Tibial artery (tissue), 4 donors: ENCODE measurements around the gene PLA2G2F.

Source experiments
- DNase-seq, 2 donors: peaks; one replicate each; pipeline ENCODE4 v3.0.0-alpha.2; 2019
- H3K27ac ChIP-seq, 2 donors: fragments of 200-600 bp; sonication (generic) in 1 of 2; 1 replicate in 1 of 2; 2 replicates in 1 of 2; pipeline ENCODE4 v1.5.1; 2018 to 2019; ENCODE audit warnings: mild to moderate bottlenecking in 1 of 2
- H3K27me3 ChIP-seq, 2 donors: fragments of 200-600 bp; sonication (generic) in 1 of 2; one replicate each; pipeline versions ENCODE4 v1.5.1 to v1.6.0; 2016 to 2019
- H3K36me3 ChIP-seq, 3 donors: fragments of 200-600 bp; sonication (generic) in 2 of 3; one replicate each; pipeline ENCODE4 v1.5.1; 2016 to 2019; ENCODE audit warnings: mild to moderate bottlenecking in 2 of 3
- H3K4me1 ChIP-seq, 4 donors: fragments of 200-600 bp; sonication (generic) in 2 of 4; 1 replicate in 3 of 4; 2 replicates in 1 of 4; pipeline ENCODE4 v1.5.1; 2016 to 2019
- H3K4me3 ChIP-seq, 2 donors: fragments of 200-600 bp; sonication (generic) in 1 of 2; 1 replicate in 1 of 2; 2 replicates in 1 of 2; pipeline ENCODE4 v1.5.1; 2018 to 2019; ENCODE audit warnings: mild to moderate bottlenecking in 2 of 2
- H3K9me3 ChIP-seq, 3 donors: fragments of 200-600 bp; sonication (generic) in 1 of 3; one replicate each; pipeline ENCODE4 v1.5.1; 2016 to 2019
- CTCF ChIP-seq, 2 experiments: fragments of 200-600 bp in 1 of 2; fragments of 450-650 bp in 1 of 2; IDR thresholded peaks; one replicate each; pipeline ENCODE4 v1.5.1; 2017 to 2019; ENCODE audit warnings: antibody characterized with exemption in 2 of 2, mild to moderate bottlenecking in 1 of 2, moderate library complexity in 1 of 2
- intact Hi-C: fragments of 100-400 bp; cut with DNase I; formaldehyde crosslinking; loops from one replicate; pipeline ENCODE4 v1.15.0; 2023; ENCODE audit warnings: low total_unique reads

The PLA2G2F gene

GRCh38 chr1:20180844-20181207 is 41.7 kb downstream of the PLA2G2F start:
- Histone ChIP-seq H3K4me3 (no peak overlapping the region), H3K4me1 (peaks cover 0 to 3% (median 2%) of the 10 kb centered on the region in 4 donors), H3K27ac (no peak overlapping the region), H3K36me3 (no peaks in the 10 kb centered on the region), H3K9me3 (no peaks in the 10 kb centered on the region), H3K27me3 (peaks cover 0 to 47% of the 10 kb centered on the region in 2 donors)
- intact Hi-C loops, result no loop called here
- DNase-seq, result no peak
- TF ChIP-seq CTCF (IDR thresholded peaks at IDR 0.05), result no peak

- H3K27me3 ChIP-seq, result peaks cover 0 to 60% of the 10 kb centered on the region in 2 donors
- H3K36me3 ChIP-seq, result no peaks in the 10 kb centered on the region
- no peaks in the 10 kb centered on the region for H3K9me3 ChIP-seq
- H3K27ac ChIP-seq, result no peak overlapping the region
- H3K4me1 ChIP-seq, result peaks cover 0 to 16% (median 6%) of the 10 kb centered on the region in 4 donors
- intact Hi-C loops, result no loop called here
- DNase-seq, result no peak
- H3K4me3 ChIP-seq, result no peak overlapping the region
- TF ChIP-seq CTCF (IDR thresholded peaks at IDR 0.05), result no peak
Measured at GRCh38 chr1:20182415-20182814, 43.3 kb downstream of the PLA2G2F start.

GRCh38 chr1:20183035-20183434 is 43.9 kb downstream of the PLA2G2F start:
- DNase-seq, result no peak
- no peak for TF ChIP-seq CTCF (IDR thresholded peaks at IDR 0.05)
- intact Hi-C loops, result no loop called here
- no peaks in the 10 kb centered on the region for H3K36me3 ChIP-seq
- H3K4me1 ChIP-seq, result peaks cover 0 to 16% (median 6%) of the 10 kb centered on the region in 4 donors
- H3K27me3 ChIP-seq, result peaks cover 0 to 64% of the 10 kb centered on the region in 2 donors
- no peak overlapping the region for H3K27ac ChIP-seq
- no peaks in the 10 kb centered on the region for H3K9me3 ChIP-seq
- H3K4me3 ChIP-seq, result no peak overlapping the region

- H3K27me3 ChIP-seq, result peaks cover 0 to 67% of the 10 kb centered on the region in 2 donors
- intact Hi-C loops, result no loop called here
- H3K4me1 ChIP-seq, result peaks cover 0 to 16% (median 6%) of the 10 kb centered on the region in 4 donors
- no peak overlapping the region for H3K27ac ChIP-seq
- H3K36me3 ChIP-seq, result no peaks in the 10 kb centered on the region
- DNase-seq, result no peak
- H3K4me3 ChIP-seq, result no peak overlapping the region
- H3K9me3 ChIP-seq, result no peaks in the 10 kb centered on the region
- no peak for TF ChIP-seq CTCF (IDR thresholded peaks at IDR 0.05)
Measured at GRCh38 chr1:20183616-20184271, 44.6 kb downstream of the PLA2G2F start.

- Histone ChIP-seq H3K4me1 (peaks cover 0 to 16% (median 6%) of the 10 kb centered on the region in 4 donors), H3K27me3 (peaks cover 0 to 73% of the 10 kb centered on the region in 2 donors), H3K36me3 (no peaks in the 10 kb centered on the region), H3K9me3 (no peaks in the 10 kb centered on the region), H3K27ac (no peak overlapping the region), H3K4me3 (no peak overlapping the region)
- intact Hi-C loops, result no loop called here
- DNase-seq, result no peak
- TF ChIP-seq CTCF (IDR thresholded peaks at IDR 0.05), result no peak
Measured at GRCh38 chr1:20184481-20184900, 45.4 kb downstream of the PLA2G2F start.
